WTC11 (cell line): ENCODE measurements around the gene ZNF628. TPM values are rescaled to one million over a fixed set of nuclear protein-coding genes. Genes with fewer than 3 reads are reported as not detected.

Experiments used
- ATAC-seq: fragments of 200-7000 bp; cut with Tn5 transposase; 2 replicates; pipeline ENCODE4 v1.10.0; 2021; ENCODE audit warnings: mild to moderate bottlenecking, moderate library complexity
- CTCF ChIA-PET: fragments of 300-600 bp; sonication (Branson Sonifier 250); formaldehyde crosslinking; loops from one replicate; lab custom pipeline; 2021; ENCODE audit warnings: antibody characterized with exemption; lab: Charles Lee
- POLR2A ChIA-PET: fragments of 350-600 bp; sonication (Branson Sonifier 250); formaldehyde crosslinking; loops from one replicate; lab custom pipeline; 2021; ENCODE audit warnings: antibody characterized with exemption; lab: Charles Lee
- DNase-seq: peaks from one replicate; pipeline ENCODE4 v3.0.0; 2021; ENCODE audit warnings: low spot score
- H3K27ac Mint-ChIP-seq: 2 replicates; pipeline ENCODE4 v1.8.0; 2021; ENCODE audit warnings: mixed read lengths
- H3K27me3 Mint-ChIP-seq: 2 replicates; pipeline ENCODE4 v1.8.0; 2021; ENCODE audit warnings: low read depth, mild to moderate bottlenecking, moderate library complexity, mixed read lengths
- H3K36me3 Mint-ChIP-seq: 2 replicates; pipeline ENCODE4 v1.8.0; 2021; ENCODE audit warnings: mixed read lengths
- H3K4me1 Mint-ChIP-seq: 2 replicates; pipeline ENCODE4 v1.8.0; 2022; ENCODE audit warnings: mixed read lengths
- H3K4me3 Mint-ChIP-seq: 2 replicates; pipeline ENCODE4 v1.8.0; 2021; ENCODE audit warnings: mild to moderate bottlenecking, moderate library complexity, mixed read lengths
- H3K9me3 Mint-ChIP-seq: 2 replicates; pipeline ENCODE4 v1.8.0; 2021; ENCODE audit warnings: mixed read lengths
- ATF1 ChIP-seq: sonication (generic); formaldehyde crosslinking; IDR thresholded peaks from 2 replicates; pipeline ENCODE4 v1.8.1; 2023; ENCODE audit warnings: mild to moderate bottlenecking, moderate library complexity, missing genetic modification reagents
- ATF2 ChIP-seq: sonication (generic); formaldehyde crosslinking; IDR thresholded peaks from 2 replicates; pipeline ENCODE4 v1.8.1; 2022; ENCODE audit warnings: low read depth, missing genetic modification reagents, borderline replicate concordance
- ATF6 ChIP-seq: sonication (generic); formaldehyde crosslinking; IDR thresholded peaks from 2 replicates; pipeline ENCODE4 v1.8.1; 2023; ENCODE audit warnings: mild to moderate bottlenecking, missing genetic modification reagents
- CDX4 ChIP-seq: fragments of 250-450 bp; sonication (Bioruptor Pico); IDR thresholded peaks from 2 replicates; pipeline ENCODE4 v1.9.0; 2021; ENCODE audit warnings: moderate library complexity, mild to moderate bottlenecking, inconsistent platforms, borderline replicate concordance
- CREB1 ChIP-seq: sonication (generic); formaldehyde crosslinking; IDR thresholded peaks from 2 replicates; pipeline ENCODE4 v1.8.0; 2023; ENCODE audit warnings: mild to moderate bottlenecking, missing genetic modification reagents
- FOXK1 ChIP-seq: sonication (generic); formaldehyde crosslinking; IDR thresholded peaks from 2 replicates; pipeline ENCODE4 v1.8.0; 2022; ENCODE audit warnings: mild to moderate bottlenecking, moderate library complexity, missing genetic modification reagents
- GABPB1 ChIP-seq: sonication (generic); formaldehyde crosslinking; IDR thresholded peaks from 2 replicates; pipeline ENCODE4 v1.8.1; 2023; ENCODE audit warnings: mild to moderate bottlenecking, missing genetic modification reagents
- HMGA2 ChIP-seq: fragments of 250-450 bp; sonication (Bioruptor Pico); IDR thresholded peaks from 2 replicates; pipeline ENCODE4 v1.4.0; 2021; ENCODE audit warnings: mild to moderate bottlenecking, moderate library complexity
- IRF2 ChIP-seq: sonication (generic); formaldehyde crosslinking; IDR thresholded peaks from 2 replicates; pipeline ENCODE4 v1.8.0; 2022; ENCODE audit warnings: low read depth, missing genetic modification reagents, borderline replicate concordance
- KAT7 ChIP-seq: sonication (generic); formaldehyde crosslinking; IDR thresholded peaks from 2 replicates; pipeline ENCODE4 v1.8.1; 2023; ENCODE audit warnings: missing genetic modification reagents, mild to moderate bottlenecking, borderline replicate concordance
- MLX ChIP-seq: sonication (generic); formaldehyde crosslinking; IDR thresholded peaks from 2 replicates; pipeline ENCODE4 v1.8.1; 2023; ENCODE audit warnings: mild to moderate bottlenecking, missing genetic modification reagents, moderate library complexity
- NFE2L1 ChIP-seq: sonication (generic); formaldehyde crosslinking; IDR thresholded peaks from 2 replicates; pipeline ENCODE4 v1.8.1; 2023; ENCODE audit warnings: missing genetic modification reagents
- NR3C1 ChIP-seq: sonication (generic); formaldehyde crosslinking; conservative IDR thresholded peaks from 2 replicates; pipeline ENCODE4 v1.8.1; 2023; ENCODE audit warnings: low read depth, mild to moderate bottlenecking, missing genetic modification reagents
- RORB ChIP-seq: fragments of 250-450 bp; sonication (Bioruptor Pico); IDR thresholded peaks from 2 replicates; pipeline ENCODE4 v1.9.0; 2021; ENCODE audit warnings: mild to moderate bottlenecking
- SMAD3 ChIP-seq: sonication (generic); formaldehyde crosslinking; IDR thresholded peaks from 2 replicates; pipeline ENCODE4 v1.8.0; 2022; ENCODE audit warnings: missing genetic modification reagents, mild to moderate bottlenecking, borderline replicate concordance
- STAT6 ChIP-seq: sonication (generic); formaldehyde crosslinking; conservative IDR thresholded peaks from 2 replicates; pipeline ENCODE4 v1.8.1; 2023; ENCODE audit warnings: mild to moderate bottlenecking, low read depth, missing genetic modification reagents, moderate library complexity
- TEAD1 ChIP-seq: sonication (generic); formaldehyde crosslinking; IDR thresholded peaks from 2 replicates; pipeline ENCODE4 v1.8.0; 2022; ENCODE audit warnings: mild to moderate bottlenecking, missing genetic modification reagents
- USF1 ChIP-seq: sonication (generic); formaldehyde crosslinking; IDR thresholded peaks from 2 replicates; pipeline ENCODE4 v1.8.0; 2022; ENCODE audit warnings: mild to moderate bottlenecking, missing genetic modification reagents
- ZBTB21 ChIP-seq: sonication (generic); formaldehyde crosslinking; IDR thresholded peaks from 2 replicates; pipeline ENCODE4 v1.8.1; 2023; ENCODE audit warnings: mild to moderate bottlenecking, missing genetic modification reagents, borderline replicate concordance
- ZNF232 ChIP-seq: sonication (generic); formaldehyde crosslinking; IDR thresholded peaks from 2 replicates; pipeline ENCODE4 v1.8.0; 2022; ENCODE audit warnings: mild to moderate bottlenecking, missing genetic modification reagents
- ZNF281 ChIP-seq: sonication (generic); formaldehyde crosslinking; IDR thresholded peaks from 2 replicates; pipeline ENCODE4 v1.8.0; 2023; ENCODE audit warnings: mild to moderate bottlenecking, missing genetic modification reagents
- total RNA-seq: library from RNA; stranded (reverse); gene quantifications from 3 replicates; pipeline ENCODE4 v1.2.3, GENCODE V29; 2021

ZNF628 gene
- total RNA-seq, 1 experiment from 2014 or later = 23.6 TPM

- Mint-ChIP-seq H3K9me3 (peaks cover 22% of the 10 kb centered on the region), H3K4me3 (no peak overlapping the region), H3K36me3 (no peaks in the 10 kb centered on the region; the same call in 1 of the 2 replicates), H3K27me3 (peaks cover 32% of the 10 kb centered on the region), H3K4me1 (0 out of 2 replicates have a peak, but pooled peaks cover 5% of the 10 kb centered on the region), H3K27ac (no peak overlapping the region)
- DNase-seq (no peak), ATAC-seq (no peak)
- ChIA-PET CTCF (no interaction called here), POLR2A (no interaction called here)
- no peak for TF ChIP-seq USF1 (CRISPR knock-in tag)
- TF ChIP-seq TEAD1 (CRISPR knock-in tag) = no peak
- TF ChIP-seq NR3C1 (CRISPR knock-in tag) = no peak
- no peak for TF ChIP-seq ATF2 (CRISPR knock-in tag)
- TF ChIP-seq KAT7 (CRISPR knock-in tag) = no peak
- no peak for TF ChIP-seq IRF2 (CRISPR knock-in tag)
- TF ChIP-seq ZBTB21 (CRISPR knock-in tag) = no peak
- no peak for TF ChIP-seq STAT6
- no peak for TF ChIP-seq ZNF232 (CRISPR knock-in tag)
- TF ChIP-seq FOXK1 = no peak
- no peak for TF ChIP-seq ZNF281 (CRISPR knock-in tag)
Measured at GRCh38 chr19:55432241-55432959, 44.0 kb upstream of the ZNF628 start.

- H3K4me1 Mint-ChIP-seq = peaks cover 5% of the 10 kb centered on the region; the same call in 1 of the 2 replicates
- CTCF ChIA-PET = no interaction called here
- H3K36me3 Mint-ChIP-seq = no peaks in the 10 kb centered on the region; the same call in 1 of the 2 replicates
- no peak overlapping the region for H3K4me3 Mint-ChIP-seq
- H3K9me3 Mint-ChIP-seq = peaks cover 22% of the 10 kb centered on the region
- peaks cover 33% of the 10 kb centered on the region for H3K27me3 Mint-ChIP-seq
- ATAC-seq (no peak), DNase-seq (no peak)
- H3K27ac Mint-ChIP-seq = no peak overlapping the region
- POLR2A ChIA-PET = no interaction called here
- TF ChIP-seq ATF1 (CRISPR knock-in tag) (no peak), MLX (CRISPR knock-in tag) (no peak), NFE2L1 (no peak), GABPB1 (CRISPR knock-in tag) (no peak), RORB (no peak), CDX4 (no peak), CREB1 (no peak), SMAD3 (CRISPR knock-in tag) (no peak), NR3C1 (CRISPR knock-in tag) (no peak), ATF6 (CRISPR knock-in tag) (no peak), HMGA2 (CRISPR knock-in tag) (no peak)
Measured at GRCh38 chr19:55433292-55433691, 43.1 kb upstream of the ZNF628 start.
